H1 (cell line): ENCODE data around the gene TCN2. TPM values are rescaled to one million over a fixed set of nuclear protein-coding genes. Genes with fewer than 3 reads are reported as not detected.

Experiments
- CTCF ChIA-PET: fragments of 300-600 bp; sonication (Branson Sonifier 250); formaldehyde crosslinking; loops from one replicate; lab custom pipeline; 2021; ENCODE audit not compliant: partially characterized antibody; lab: Charles Lee
- POLR2A ChIA-PET: fragments of 300-600 bp; sonication (Branson Sonifier 250); formaldehyde crosslinking; loops from one replicate; lab custom pipeline; 2021; ENCODE audit warnings: inconsistent platforms; ENCODE audit not compliant: partially characterized antibody; lab: Charles Lee
- DNase-seq, 2 experiments: peaks; one replicate each; pipeline versions ENCODE4 v3.0.0 to v3.0.0-alpha.2; 2010 to 2022; ENCODE audit warnings: low spot score in 2 of 2, low read depth in 1 of 2, mixed read lengths in 1 of 2
- FAIRE-seq: peaks from 2 replicates; lab custom pipeline; 2011; peaks lifted over from hg19 to GRCh38; lab: Jason Lieb, UNC
- H2AFZ ChIP-seq: 2 replicates; pipeline ENCODE4 v1.8.1; 2012; ENCODE audit warnings: low read length, inconsistent platforms
- H2AK5ac ChIP-seq: 2 replicates; pipeline ENCODE4 v1.6.1; 2013; ENCODE audit warnings: low read depth, low read length
- H2BK120ac ChIP-seq: replicated peaks from 2 replicates; pipeline ENCODE3; 2013; ENCODE audit warnings: low read depth, low read length, inconsistent platforms
- H2BK12ac ChIP-seq: 2 replicates; pipeline ENCODE4 v1.6.1; 2013; ENCODE audit warnings: low read depth, low read length
- H2BK15ac ChIP-seq: 2 replicates; pipeline ENCODE4 v1.6.1; 2013; ENCODE audit warnings: low read length
- H2BK20ac ChIP-seq: 2 replicates; pipeline ENCODE4 v1.6.1; 2013; ENCODE audit warnings: low read length
- H2BK5ac ChIP-seq: 2 replicates; pipeline ENCODE4 v1.6.1; 2013; ENCODE audit warnings: low read depth, low read length
- H3K14ac ChIP-seq: 2 replicates; pipeline ENCODE4 v1.6.1; 2013; ENCODE audit warnings: inconsistent platforms; ENCODE audit not compliant: insufficient read length
- H3K18ac ChIP-seq: 2 replicates; pipeline ENCODE4 v1.6.1; 2013; ENCODE audit warnings: low read length; ENCODE audit errors: extremely low read depth
- H3K23ac ChIP-seq: 2 replicates; pipeline ENCODE4 v1.6.1; 2013; ENCODE audit warnings: inconsistent platforms; ENCODE audit not compliant: insufficient read length
- H3K23me2 ChIP-seq: 2 replicates; pipeline ENCODE4 v1.6.1; 2013; ENCODE audit warnings: low read depth, low read length
- H3K27ac ChIP-seq: 2 replicates; pipeline ENCODE4 v1.6.1; 2011; ENCODE audit warnings: low read depth, low read length, inconsistent platforms
- H3K27me3 ChIP-seq, 4 experiments: replicated peaks in 1 of 4; 1 replicate in 1 of 4; 2 replicates in 3 of 4; pipeline versions ENCODE4 v1.6.1 to v1.8.1; 2011 to 2013; ENCODE audit warnings: low read length in 3 of 4, mild to moderate bottlenecking in 3 of 4, inconsistent platforms in 2 of 4, mixed read lengths in 2 of 4, moderate library complexity in 1 of 4; ENCODE audit not compliant: control insufficient read depth in 3 of 4, insufficient read depth in 3 of 4; ENCODE audit errors: extremely low read depth in 1 of 4
- H3K36me3 ChIP-seq, 4 experiments: 2 replicates each; pipeline versions ENCODE4 v1.6.1 to v1.8.1; 2011 to 2013; ENCODE audit warnings: mild to moderate bottlenecking in 4 of 4, low read length in 3 of 4, moderate library complexity in 2 of 4, control low read depth in 1 of 4, inconsistent platforms in 1 of 4; ENCODE audit not compliant: insufficient read depth in 4 of 4, control insufficient read depth in 2 of 4
- H3K4ac ChIP-seq: replicated peaks from 2 replicates; pipeline ENCODE3; 2013; ENCODE audit warnings: low read length, low read depth, mixed read lengths, inconsistent platforms; ENCODE audit not compliant: insufficient read length
- H3K4me1 ChIP-seq, 4 experiments: replicated peaks in 1 of 4; 1 replicate in 1 of 4; 2 replicates in 3 of 4; pipeline versions ENCODE4 v1.6.1 to v1.8.1; 2011 to 2013; ENCODE audit warnings: low read length in 3 of 4, inconsistent platforms in 2 of 4, mixed read lengths in 1 of 4; ENCODE audit not compliant: insufficient read depth in 4 of 4, control insufficient read depth in 3 of 4
- H3K4me2 ChIP-seq, 2 experiments: 2 replicates each; pipeline versions ENCODE4 v1.6.1 to v1.8.1; 2011 to 2013; ENCODE audit warnings: low read depth in 2 of 2, low read length in 2 of 2, control low read depth in 1 of 2, inconsistent platforms in 1 of 2, mild to moderate bottlenecking in 1 of 2; ENCODE audit not compliant: insufficient read depth in 1 of 2
- H3K4me3 ChIP-seq, 4 experiments: fragments of 200-600, 300-600 bp in 1 of 4; sonication (generic), shearing (Covaris generic), sonication (Bioruptor Twin) in 1 of 4; 2 replicates each; pipeline versions ENCODE4 v1.5.1 to v1.8.1; 2011 to 2016; ENCODE audit warnings: low read length in 4 of 4, low read depth in 3 of 4, control low read depth in 2 of 4, inconsistent platforms in 2 of 4, mild to moderate bottlenecking in 2 of 4, mixed read lengths in 1 of 4, moderate library complexity in 1 of 4; ENCODE audit not compliant: insufficient read depth in 2 of 4; ENCODE audit errors: extremely low read depth in 1 of 4
- H3K56ac ChIP-seq: replicated peaks from 2 replicates; pipeline ENCODE3; 2013; ENCODE audit warnings: low read depth, mild to moderate bottlenecking, mixed read lengths, low read length, inconsistent platforms; ENCODE audit not compliant: insufficient read length
- H3K79me1 ChIP-seq: 2 replicates; pipeline ENCODE4 v1.6.1; 2013; ENCODE audit warnings: low read depth, low read length, control low read depth
- H3K79me2 ChIP-seq, 2 experiments: 2 replicates each; pipeline versions ENCODE4 v1.6.1 to v1.8.1; 2012 to 2013; ENCODE audit warnings: low read length in 2 of 2, mild to moderate bottlenecking in 2 of 2, inconsistent platforms in 1 of 2; ENCODE audit not compliant: insufficient read depth in 2 of 2, control insufficient read depth in 1 of 2
- H3K9ac ChIP-seq, 4 experiments: replicated peaks in 1 of 4; 1 replicate in 1 of 4; 2 replicates in 3 of 4; pipeline versions ENCODE4 v1.6.1 to v1.8.1; 2011 to 2013; ENCODE audit warnings: low read depth in 3 of 4, low read length in 3 of 4, control low read depth in 2 of 4, mild to moderate bottlenecking in 2 of 4, moderate library complexity in 2 of 4, inconsistent platforms in 1 of 4; ENCODE audit errors: extremely low read depth in 1 of 4
- H3K9me3 ChIP-seq, 2 experiments: 2 replicates each; pipeline versions ENCODE4 v1.6.1 to v1.8.1; 2012 to 2013; ENCODE audit warnings: mild to moderate bottlenecking in 2 of 2, moderate library complexity in 2 of 2, control low read depth in 1 of 2, inconsistent platforms in 1 of 2, low read depth in 1 of 2, low read length in 1 of 2, mixed read lengths in 1 of 2; ENCODE audit not compliant: insufficient read depth in 2 of 2
- H4K20me1 ChIP-seq, 2 experiments: replicated peaks in 1 of 2; 2 replicates each; pipeline versions ENCODE3 to v1.8.1; 2011 to 2013; ENCODE audit warnings: inconsistent platforms in 2 of 2, low read length in 2 of 2, mild to moderate bottlenecking in 1 of 2; ENCODE audit not compliant: insufficient read depth in 2 of 2, control insufficient read depth in 1 of 2
- H4K5ac ChIP-seq: 2 replicates; pipeline ENCODE4 v1.6.1; 2013; ENCODE audit warnings: low read length, low read depth, mixed read lengths, inconsistent platforms; ENCODE audit not compliant: insufficient read length
- H4K8ac ChIP-seq: 2 replicates; pipeline ENCODE4 v1.8.0; 2013; ENCODE audit warnings: mild to moderate bottlenecking, moderate library complexity, low read length, inconsistent platforms; ENCODE audit not compliant: insufficient read depth; ENCODE audit errors: extremely low read depth
- H4K91ac ChIP-seq: replicated peaks from 2 replicates; pipeline ENCODE3; 2013; ENCODE audit warnings: low read length, mixed read lengths, inconsistent platforms; ENCODE audit not compliant: insufficient read length
- BACH1 ChIP-seq: IDR thresholded peaks from 2 replicates; pipeline ENCODE4 v1.6.1; 2012; ENCODE audit warnings: low read length, improper control_type of control experiment
- CBX5 ChIP-seq: fragments of 300-800, 300-1000 bp; sonication (generic); IDR thresholded peaks from 2 replicates; pipeline ENCODE4 v1.7.1; 2016; ENCODE audit warnings: antibody characterized with exemption, low read length, low read depth
- CEBPB ChIP-seq: IDR thresholded peaks from 2 replicates; pipeline ENCODE4 v1.6.1; 2012; ENCODE audit warnings: low read depth, low read length
- POLR2AphosphoS5 ChIP-seq: IDR thresholded peaks from 2 replicates; pipeline ENCODE4 v1.6.1; 2011; ENCODE audit warnings: low read depth, low read length
- TAF7 ChIP-seq: optimal IDR thresholded peaks from 2 replicates; pipeline ENCODE3; 2011; ENCODE audit warnings: low read depth, mild to moderate bottlenecking, inconsistent platforms, low read length, moderate library complexity, borderline replicate concordance
- ZNF274 ChIP-seq: IDR thresholded peaks from 2 replicates; pipeline ENCODE4 v1.7.0; 2012; ENCODE audit warnings: low read length, borderline replicate concordance; ENCODE audit errors: extremely low read depth
- WGBS, 2 experiments: shearing (Covaris generic) in 1 of 2; methylation state at CpG; one replicate each; pipeline versions ENCODE4 v1.1.6 to v1.1.7; 2013 to 2015; ENCODE audit warnings: low lambda C conversion rate in 2 of 2, mixed read lengths in 2 of 2, inconsistent platforms in 1 of 2, low coverage in 1 of 2, missing lambda C conversion rate in 1 of 2; ENCODE audit not compliant: insufficient replicate concordance in 2 of 2, insufficient coverage in 1 of 2, insufficient read length in 1 of 2; ENCODE audit errors: extremely low coverage in 1 of 2, missing lambda C conversion rate in 1 of 2; 5-methylcytosine and 5-hydroxymethylcytosine counted together
- polyA plus RNA-seq, 7 experiments: library from polyadenylated mRNA; depleted of rRNA in 3 of 7; stranded (reverse) in 5 of 7; unstranded in 2 of 7; fragments of >200 nt in 5 of 7; fragments of 200-250 nt in 2 of 7; gene quantifications; 1 replicate in 5 of 7; 2 replicates in 1 of 7; 4 replicates in 1 of 7; pipeline versions ENCODE4 v1.2.1 to v1.2.3, GENCODE V29; 2011 to 2013; ENCODE audit warnings: missing spikeins in 2 of 7, mixed read lengths in 2 of 7
- total RNA-seq: library from RNA; stranded (reverse); fragmentation: NEBNext Ultra II Directional; extraction: Animal tissue kit (Norgen Biotek cat#: 25700); gene quantifications from 2 replicates; pipeline ENCODE4 v1.2.1, GENCODE V29; 2021
- TF ChIP-seq, protein P1 (sequence below): IDR thresholded peaks from 2 replicates; pipeline ENCODE4 v1.6.1; 2012; ENCODE audit warnings: inconsistent platforms

Gene TCN2
- total and polyA plus RNA-seq, 2 of the 8 experiments (the other 6 are each of a cell fraction or from before 2014, with no cell fraction given): 30.0 to 87.8 TPM

DNA sequence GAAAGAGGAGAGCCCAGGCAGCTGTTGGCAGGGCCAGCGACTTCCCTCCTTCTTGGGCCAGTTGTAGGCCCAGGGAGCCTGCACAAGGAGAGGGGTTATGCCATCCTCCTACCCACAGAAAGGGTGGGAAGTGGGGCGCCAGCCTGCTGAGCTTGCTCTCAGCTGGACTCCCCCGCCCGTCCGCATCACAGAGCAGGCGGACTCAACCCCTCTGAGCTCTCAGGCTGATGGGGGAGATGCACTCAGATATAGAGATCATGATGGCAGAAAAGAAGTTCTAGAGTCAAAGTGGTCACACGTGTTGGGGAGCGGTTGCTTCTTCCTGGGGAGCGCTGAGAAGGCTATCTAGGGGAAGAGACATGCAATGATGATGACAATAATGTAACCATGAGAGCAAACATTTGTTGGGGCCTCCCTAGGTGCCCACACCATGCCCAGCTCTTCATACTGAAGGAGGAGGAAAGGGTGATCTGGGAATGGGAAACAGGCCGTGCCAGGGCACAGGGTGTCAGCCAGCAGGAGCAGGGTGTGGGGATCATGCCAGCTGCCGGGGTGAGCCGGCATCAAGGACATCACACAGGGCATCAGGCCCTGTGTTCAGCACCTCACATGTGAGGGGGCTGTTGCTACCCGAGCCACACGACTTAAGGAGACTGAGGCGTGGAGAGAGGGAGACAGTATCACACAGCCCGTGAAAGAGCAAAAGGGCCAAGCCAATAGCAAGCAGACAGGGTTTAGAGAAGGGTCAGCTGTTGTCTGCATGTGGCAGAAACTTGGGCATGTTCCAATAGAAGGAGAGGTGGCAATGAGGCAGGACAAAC lies 36.3 kb downstream of the TCN2 start:
- H2AK5ac ChIP-seq: no peak overlapping the region
- peak overlapping the region; percentile 84; the same call in 1 of the 2 replicates for H4K8ac ChIP-seq
- H4K91ac ChIP-seq: peak overlapping the region; percentile 35
- H3K79me2 ChIP-seq: no peaks in the 10 kb centered on the region
- WGBS, 2 experiments: 90% methylated on average over 15 of the region's 16 CpGs; no CpG with 5 or more reads in 1 of the 2 experiments
- H3K4me3 ChIP-seq: no peak overlapping the region
- ChIA-PET CTCF (interaction anchor here (0.7 to 10.5 kb wide), 5 partner anchors 9 to 289 kb away, joined by 3 to 74 read pairs (median 10); partner anchors contain the start of gene SLC35E4), POLR2A (interaction anchor here (0.9 to 1.7 kb wide), 2 partner anchors 8 to 48 kb away, joined by 3 to 4 read pairs; no protein-coding TSS in a partner anchor)
- H2BK5ac ChIP-seq: no peak overlapping the region
- H3K14ac ChIP-seq: no peak overlapping the region
- H4K20me1 ChIP-seq: peaks cover 0 to 4% of the 10 kb centered on the region in 2 experiments
- no peak overlapping the region for H3K4ac ChIP-seq
- no peak for FAIRE-seq
- DNase-seq: no peak
- H3K9me3 ChIP-seq: no peaks in the 10 kb centered on the region
- no peak overlapping the region for H3K18ac ChIP-seq
- no peaks in the 10 kb centered on the region for H3K23me2 ChIP-seq
- no peak overlapping the region for H2BK15ac ChIP-seq
- no peaks in the 10 kb centered on the region for H3K36me3 ChIP-seq
- no peak overlapping the region for H2BK20ac ChIP-seq
- no peak overlapping the region for H3K4me2 ChIP-seq
- no peak overlapping the region for H3K27ac ChIP-seq
- H3K56ac ChIP-seq: no peak overlapping the region
- H2BK12ac ChIP-seq: no peak overlapping the region
- no peak overlapping the region for H3K23ac ChIP-seq
- TF ChIP-seq POLR2AphosphoS5 (no peak), TAF7 (no peak), ZNF274 (no peak), BACH1 (no peak), CEBPB (no peak), CBX5 (no peak)
- TF ChIP-seq, protein P1, sequence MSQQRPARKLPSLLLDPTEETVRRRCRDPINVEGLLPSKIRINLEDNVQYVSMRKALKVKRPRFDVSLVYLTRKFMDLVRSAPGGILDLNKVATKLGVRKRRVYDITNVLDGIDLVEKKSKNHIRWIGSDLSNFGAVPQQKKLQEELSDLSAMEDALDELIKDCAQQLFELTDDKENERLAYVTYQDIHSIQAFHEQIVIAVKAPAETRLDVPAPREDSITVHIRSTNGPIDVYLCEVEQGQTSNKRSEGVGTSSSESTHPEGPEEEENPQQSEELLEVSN: no peak
- no peak overlapping the region for H3K9ac ChIP-seq
- no peak overlapping the region for H2AFZ ChIP-seq
- H3K4me1 ChIP-seq: no peaks in the 10 kb centered on the region
- H2BK120ac ChIP-seq: no peak overlapping the region
- H3K79me1 ChIP-seq: 0 out of 2 replicates have a peak, but pooled peaks cover 2% of the 10 kb centered on the region
- no peaks in the 10 kb centered on the region for H3K27me3 ChIP-seq
- no peak overlapping the region for H4K5ac ChIP-seq
